Measurements from ENCODE around the gene FOXRED1.

The FOXRED1 gene

DNA sequence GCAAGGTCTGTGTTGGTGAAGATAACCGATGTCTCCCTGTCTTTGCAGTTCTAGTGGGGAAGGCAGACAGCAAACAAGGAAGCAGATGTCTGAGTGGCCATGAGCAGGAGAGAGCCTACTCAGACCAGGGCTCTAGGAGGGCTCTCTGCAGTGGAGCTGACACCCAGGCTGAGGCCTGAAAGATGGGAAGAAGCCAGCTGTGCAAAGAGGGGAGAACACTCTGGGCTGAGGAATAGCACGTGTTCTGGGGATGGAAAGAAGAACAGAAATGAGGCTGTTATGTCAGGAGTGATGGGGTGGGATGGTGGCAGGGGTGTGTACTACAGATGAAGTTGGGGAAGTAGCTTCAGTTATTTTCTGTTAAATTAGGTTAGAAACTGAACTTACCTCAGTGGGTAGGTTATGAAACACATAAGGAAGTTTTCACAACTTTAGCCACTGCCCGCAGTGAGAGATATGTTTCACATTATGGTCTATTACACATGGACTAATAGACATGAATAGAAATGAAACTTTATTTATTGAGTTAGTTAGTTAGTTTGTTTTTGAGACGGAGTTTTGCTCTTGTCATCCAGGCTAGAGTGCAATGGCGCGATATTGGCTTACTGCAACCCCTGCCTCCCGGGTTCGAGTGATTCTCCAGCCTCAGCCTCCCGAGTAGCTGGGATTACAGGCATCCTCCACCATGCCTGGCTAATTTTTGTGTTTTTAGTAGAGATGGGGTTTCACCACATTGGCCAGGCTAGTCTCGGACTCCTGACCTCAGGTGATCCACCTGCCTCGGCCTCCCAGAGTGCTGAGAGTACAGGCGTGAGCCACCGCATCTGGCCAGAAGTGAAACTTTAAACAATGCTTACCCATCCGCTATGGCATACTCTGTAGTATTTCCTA, 42.7 kb downstream of the FOXRED1 start:
- DNase-seq (ENCODE audit: low read depth in 2 of 2, low spot score in 1 of 2), result no peak

DNA sequence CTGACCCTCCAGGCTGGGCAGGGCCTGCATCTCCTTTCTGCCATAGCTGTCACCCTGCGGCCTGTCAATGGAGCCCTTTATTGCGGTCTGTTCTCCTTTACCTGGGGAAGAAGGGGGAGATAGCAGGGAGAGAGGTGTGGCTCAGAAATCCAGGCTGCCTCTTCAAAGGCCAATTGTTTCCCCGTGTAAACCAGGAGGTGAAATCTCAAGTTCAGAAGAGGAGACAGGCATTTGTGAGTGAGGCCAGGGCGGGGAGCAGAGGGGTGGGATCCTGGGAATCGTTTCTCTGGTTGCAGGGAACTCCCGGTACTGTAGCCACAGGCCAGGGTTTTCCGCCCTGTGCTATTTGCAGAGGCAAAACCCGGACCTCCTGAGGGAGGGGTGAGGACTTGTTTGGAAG, 44.0 kb downstream of the FOXRED1 start:
- DNase-seq (ENCODE audit: low read depth in 2 of 2, low spot score in 1 of 2), result no peak

DNA sequence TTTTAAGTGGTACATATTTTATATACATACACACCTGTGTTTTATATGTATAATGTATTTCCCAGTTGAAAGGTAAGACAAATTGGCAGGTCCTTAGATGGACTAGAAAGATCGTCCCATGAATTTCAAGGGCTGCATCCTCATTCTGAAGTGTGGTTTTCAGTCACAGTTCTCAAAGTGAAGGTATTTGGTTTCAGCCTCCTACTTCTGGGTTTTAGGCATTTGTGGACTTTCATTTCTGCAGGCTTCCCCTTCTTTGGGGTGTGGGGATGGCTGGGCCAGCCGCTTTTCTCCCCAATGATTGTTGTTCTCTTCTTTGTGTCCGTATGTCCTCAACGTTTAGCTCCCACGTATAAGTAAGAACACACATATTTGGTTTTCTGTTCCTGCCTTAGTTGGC, 44.9 kb downstream of the FOXRED1 start:
- DNase-seq (ENCODE audit: low read depth in 2 of 2, low spot score in 1 of 2), result no peak

DNA sequence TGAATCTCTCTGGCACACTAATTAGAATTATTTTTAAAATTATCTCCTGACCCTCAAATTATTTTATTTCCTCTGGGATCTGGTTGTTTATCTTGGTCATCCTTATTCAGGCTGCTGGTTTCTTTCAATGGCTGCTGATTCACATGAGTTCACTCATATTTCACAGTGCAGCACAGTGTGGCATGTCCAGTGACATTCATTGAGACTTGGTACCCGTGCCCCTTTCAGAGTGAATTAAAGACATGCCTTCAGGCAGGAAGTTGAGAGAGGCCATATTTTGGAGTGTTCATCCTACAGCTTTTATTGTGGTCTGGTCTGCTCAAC, 48.4 kb downstream of the FOXRED1 start:
- no peak for DNase-seq (ENCODE audit: low read depth in 2 of 2, low spot score in 1 of 2)

DNA sequence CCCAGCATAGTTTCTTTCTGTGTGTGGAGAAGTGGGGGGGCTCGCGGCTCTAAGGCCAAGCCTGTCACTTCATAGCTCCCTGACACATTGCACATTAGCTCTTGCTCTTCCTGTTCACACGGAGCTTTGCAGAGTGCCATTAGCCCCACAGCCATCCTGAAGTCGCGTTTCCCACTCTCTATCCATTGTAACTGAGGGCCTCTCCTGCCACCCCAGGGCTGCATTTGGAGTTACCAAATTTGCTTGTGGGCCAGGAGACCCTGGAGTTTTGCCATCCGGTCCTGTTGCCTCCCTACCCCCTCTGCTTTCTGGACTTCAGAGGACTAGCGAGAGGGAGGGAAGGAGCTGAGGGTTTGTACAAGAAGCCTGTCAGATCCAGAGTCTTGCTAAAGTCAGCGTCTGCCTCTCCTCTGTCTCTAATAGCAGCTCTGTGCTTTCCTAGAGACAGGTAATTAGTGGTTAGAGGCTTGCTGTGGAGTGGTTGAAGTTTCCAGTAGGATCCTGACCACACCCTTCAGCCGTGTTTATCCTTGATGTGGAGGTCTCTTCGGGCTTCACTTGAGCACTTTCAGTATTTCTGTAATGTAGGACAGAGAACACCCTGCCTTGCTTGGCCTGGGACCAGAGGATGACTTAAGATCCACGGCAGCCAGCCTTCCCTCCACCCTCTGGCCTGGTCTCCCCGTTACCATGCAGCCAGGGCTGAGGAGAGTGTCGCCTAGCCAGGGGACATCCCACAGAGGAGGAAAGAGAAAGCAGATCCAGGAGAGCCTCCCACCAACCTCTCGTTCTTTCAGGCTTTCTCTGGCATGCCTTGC, 49.0 kb downstream of the FOXRED1 start:
- no peak for DNase-seq (ENCODE audit: low read depth in 2 of 2, low spot score in 1 of 2)

DNA sequence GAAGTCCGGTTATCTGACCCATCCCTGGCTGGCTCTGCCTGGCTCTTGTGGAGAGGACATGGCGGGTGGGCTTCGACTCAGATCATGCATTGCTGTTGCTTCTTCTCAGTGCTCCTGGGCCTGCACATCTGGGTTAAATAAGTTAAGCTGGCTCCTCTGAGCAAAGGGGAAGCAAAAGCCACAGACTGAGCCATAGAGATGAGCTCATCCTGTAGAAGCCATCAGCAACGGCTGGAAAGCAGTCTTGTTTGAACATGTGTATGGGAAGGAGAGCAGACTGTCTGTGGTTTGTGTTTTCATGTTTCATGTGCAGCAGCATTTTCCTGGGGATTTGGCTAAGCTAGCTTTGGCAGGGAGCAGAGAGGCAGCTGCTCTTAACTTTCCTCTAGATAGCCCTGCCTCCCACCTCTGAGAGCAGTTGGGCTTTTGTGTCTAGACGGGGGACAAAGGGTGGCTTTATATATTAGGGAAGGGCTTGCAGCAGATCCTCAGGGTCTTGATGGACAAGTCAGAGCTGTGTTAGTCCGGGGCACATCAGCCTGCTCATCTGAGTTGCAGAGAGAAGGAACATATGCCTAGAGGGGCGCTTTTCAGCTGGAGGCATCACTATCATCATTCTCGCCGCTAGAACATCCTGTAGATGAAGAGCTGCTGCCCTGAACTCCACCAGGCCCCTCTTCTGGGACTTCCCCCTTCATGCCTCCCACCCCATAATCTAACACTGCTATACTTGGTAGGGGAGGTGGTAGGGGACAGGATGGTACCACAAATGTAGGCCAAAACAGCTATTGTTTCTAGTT, 49.8 kb downstream of the FOXRED1 start:
- DNase-seq (ENCODE audit: low read depth in 2 of 2, low spot score in 1 of 2), result no peak

DNA sequence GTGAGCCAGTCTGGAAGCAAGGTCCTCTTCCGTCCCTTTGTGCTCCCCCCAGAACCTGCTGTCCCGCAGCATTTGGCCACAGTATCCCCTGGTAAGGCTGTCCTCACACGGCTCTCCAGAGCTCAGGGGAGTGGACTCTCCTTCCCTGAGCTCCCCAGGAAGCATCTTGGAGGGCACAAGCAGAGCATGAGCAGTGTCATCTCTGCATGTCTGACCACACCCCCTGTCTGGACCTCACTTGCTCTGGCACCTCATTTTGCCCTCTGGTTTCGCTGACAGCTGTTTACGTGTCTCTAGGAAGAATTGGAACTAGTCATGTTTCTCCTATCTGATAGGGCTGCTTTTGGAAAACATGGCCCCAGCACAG, 50.4 kb downstream of the FOXRED1 start:
- no peak for DNase-seq (ENCODE audit: low read depth in 2 of 2, low spot score in 1 of 2)

DNA sequence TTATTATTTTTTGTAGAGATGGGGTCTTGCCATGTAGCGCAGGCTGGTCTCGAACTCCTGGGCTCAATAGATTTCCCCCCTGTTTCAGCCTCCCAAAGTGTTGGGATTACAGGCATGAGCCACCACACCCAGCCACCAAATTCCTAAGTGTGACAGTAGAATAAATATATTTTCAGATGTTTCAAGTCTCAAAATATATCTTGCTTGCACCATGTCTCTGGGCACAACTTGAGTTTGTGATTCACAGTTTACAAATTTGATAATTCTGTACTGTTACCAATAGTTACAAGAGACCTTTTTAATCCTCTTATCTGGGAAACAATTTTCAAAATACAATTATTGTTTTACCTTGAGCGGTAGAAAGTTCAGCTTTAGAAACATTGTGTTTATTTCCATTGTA, 54.0 kb downstream of the FOXRED1 start:
- no peak for DNase-seq (ENCODE audit: low read depth in 2 of 2, low spot score in 1 of 2)

DNA sequence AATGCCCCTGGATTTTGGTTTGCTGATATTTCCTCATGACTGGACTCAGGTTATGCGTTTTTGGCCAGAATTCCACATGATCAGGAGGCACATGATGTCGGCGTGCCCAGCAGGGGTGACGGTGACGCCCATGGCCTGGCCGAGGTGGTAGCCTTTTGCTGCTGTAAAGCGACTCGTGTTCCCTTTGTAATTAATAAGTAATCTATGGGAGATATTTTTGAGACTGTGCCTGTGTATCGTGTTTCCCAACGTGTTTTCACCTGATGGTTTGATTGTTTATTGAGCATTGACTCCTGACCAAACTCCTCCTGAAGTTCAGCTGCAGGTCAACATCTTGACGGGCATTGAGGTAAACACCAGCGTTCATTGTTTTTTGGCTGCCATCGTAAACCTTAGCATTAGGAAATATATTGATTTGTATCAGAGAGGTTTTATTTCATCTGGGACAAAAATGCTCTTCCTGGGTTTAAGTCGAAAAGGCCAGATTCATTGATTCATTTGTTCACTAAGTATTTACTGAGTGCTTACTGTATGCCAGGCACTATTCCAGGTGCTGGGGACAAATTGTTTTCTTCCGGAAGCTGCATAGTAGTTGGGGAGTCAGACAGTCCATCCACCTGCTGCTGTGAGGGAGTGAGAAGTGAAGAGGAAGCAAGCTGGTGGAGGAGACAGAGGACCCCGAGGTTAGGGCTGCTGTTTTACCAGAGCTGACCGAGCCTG, 58.5 kb downstream of the FOXRED1 start:
- no peak for DNase-seq (ENCODE audit: low read depth in 2 of 2, low spot score in 1 of 2)

Measured in stimulated activated CD8-positive, alpha-beta memory T cell treated with anti-CD3 and anti-CD28 coated beads, Interleukin-4, amount 100 ng/mL, for 4 hours (primary cell).